Testis (tissue), 3 donors: ENCODE measurements around the gene TMEM50A. TPM values are rescaled to one million over a fixed set of nuclear protein-coding genes. Genes with fewer than 3 reads are reported as not detected.
"Not testable (repeated sequence)": the region's sequence is repeated elsewhere in the genome, so short reads cannot be mapped to it uniquely, and the experiment has no call there.

ENCODE experiments used
- DNase-seq: peaks from one replicate; pipeline ENCODE4 v3.0.0-alpha.2; 2019
- H3K27ac ChIP-seq, 2 donors: fragments of 200-600 bp; sonication (generic); one replicate each; pipeline ENCODE4 v1.5.1; 2019
- H3K27me3 ChIP-seq: fragments of 200-600 bp; sonication (generic); one replicate; pipeline ENCODE4 v1.5.1; 2019
- H3K36me3 ChIP-seq: fragments of 200-600 bp; sonication (generic); one replicate; pipeline ENCODE4 v1.5.1; 2017; ENCODE audit warnings: low read depth; ENCODE audit errors: missing control alignments
- H3K4me1 ChIP-seq: fragments of 200-600 bp; sonication (generic); one replicate; pipeline ENCODE4 v1.5.1; 2019
- H3K4me3 ChIP-seq, 2 donors: fragments of 200-600 bp; sonication (generic); one replicate each; pipeline ENCODE4 v1.5.1; 2017 to 2019
- H3K9me3 ChIP-seq: fragments of 200-600 bp; sonication (generic); one replicate; pipeline ENCODE4 v1.5.1; 2017
- CTCF ChIP-seq, 3 experiments: fragments of 450-650 bp in 2 of 3; fragments of 200-600 bp in 1 of 3; sonication (generic) in 1 of 3; IDR thresholded peaks; one replicate each; pipeline ENCODE4 v1.5.1; 2016 to 2019; ENCODE audit warnings: antibody characterized with exemption in 3 of 3, mild to moderate bottlenecking in 2 of 3, moderate library complexity in 1 of 3
- POLR2A ChIP-seq: fragments of 450-650 bp; IDR thresholded peaks from one replicate; pipeline ENCODE4 v1.6.1; 2017; ENCODE audit warnings: antibody characterized with exemption, mild to moderate bottlenecking, moderate library complexity
- WGBS, 2 donors: methylation state at CpG; one replicate each; pipeline ENCODE4 v1.1.5; 2018; 5-methylcytosine and 5-hydroxymethylcytosine counted together
- intact Hi-C: fragments of 100-400 bp; cut with DNase I; formaldehyde crosslinking; loops from one replicate; pipeline ENCODE4 v1.15.1; 2023; ENCODE audit warnings: low total_unique reads
- polyA plus RNA-seq: library from polyadenylated mRNA; stranded (reverse); fragments of 350-450 nt; fragmentation: Illumina TruSeq; extraction: RNeasy Lipid Tissue Mini Kit (QIAGEN cat#74804); gene quantifications from one replicate; pipeline ENCODE4 v1.2.3, GENCODE V29; 2014; ENCODE audit warnings: low read depth, low replicate concordance; ENCODE audit not compliant: insufficient read depth
- total RNA-seq, 2 donors: library from RNA; depleted of rRNA; stranded (reverse); fragments of >200 nt; gene quantifications; one replicate each; pipeline ENCODE4 v1.2.3, GENCODE V29; 2016

The TMEM50A gene
- total and polyA plus RNA-seq, 3 donors from 2014 or later: 52.6 to 58.0 (median 57.2) TPM

GRCh38 chr1:25337483-25338187 lies 499 bp upstream of the TMEM50A start:
- intact Hi-C loops, H3K36me3 ChIP-seq, H3K27me3 ChIP-seq, H3K4me1 ChIP-seq, H3K9me3 ChIP-seq, DNase-seq: not testable (repeated sequence)
- peak overlapping the region; percentile 93 to 98 for H3K4me3 ChIP-seq
- peak overlapping the region; percentile 92 to 98 for H3K27ac ChIP-seq
- 0% methylated on average over 21 of the region's 39 CpGs; no CpG with 5 or more reads in 1 of the 2 donors for WGBS, 2 donors

GRCh38 chr1:25338986-25339385 lies 852 bp downstream of the TMEM50A start:
- Histone ChIP-seq H3K9me3 (no peaks in the 10 kb centered on the region), H3K4me1 (peaks cover 10% of the 10 kb centered on the region), H3K27me3 (no peaks in the 10 kb centered on the region), H3K36me3 (no peaks in the 10 kb centered on the region), H3K27ac (peak overlapping the region; percentile 92 to 98), H3K4me3 (peak overlapping the region; percentile 93 to 98)
- DNase-seq: no peak
- WGBS, 2 donors: 0 to 1% methylated on average over 6 of the region's 6 CpGs
- TF ChIP-seq CTCF (IDR thresholded peaks at IDR 0.05) (no peak), POLR2A (no peak)
- intact Hi-C loops: no loop called here

- H3K9me3 ChIP-seq: no peaks in the 10 kb centered on the region
- peaks cover 10% of the 10 kb centered on the region for H3K4me1 ChIP-seq
- no peak for DNase-seq
- intact Hi-C loops: no loop called here
- no peak overlapping the region for H3K27ac ChIP-seq
- WGBS, 2 donors: 68 to 76% methylated on average over 6 of the region's 6 CpGs
- TF ChIP-seq POLR2A: no peak
- no peak for TF ChIP-seq CTCF (IDR thresholded peaks at IDR 0.05)
- no peak overlapping the region for H3K4me3 ChIP-seq
- H3K27me3 ChIP-seq: no peaks in the 10 kb centered on the region
- no peaks in the 10 kb centered on the region for H3K36me3 ChIP-seq
Measured at GRCh38 chr1:25341746-25342145, 3.6 kb downstream of the TMEM50A start.

- Histone ChIP-seq H3K36me3 (no peaks in the 10 kb centered on the region), H3K4me1 (peaks cover 10% of the 10 kb centered on the region), H3K27me3 (no peaks in the 10 kb centered on the region), H3K27ac (no peak overlapping the region), H3K9me3 (no peaks in the 10 kb centered on the region), H3K4me3 (no peak overlapping the region)
- intact Hi-C loops: no loop called here
- WGBS, 2 donors: 94 to 98% methylated on average over 1 of the region's 1 CpG
- no peak for TF ChIP-seq CTCF (IDR thresholded peaks at IDR 0.05)
- no peak for TF ChIP-seq POLR2A
- no peak for DNase-seq
Measured at GRCh38 chr1:25342846-25343245, 4.7 kb downstream of the TMEM50A start.

- TF ChIP-seq POLR2A: no peak
- Histone ChIP-seq H3K4me1 (peaks cover 10% of the 10 kb centered on the region), H3K9me3 (no peaks in the 10 kb centered on the region), H3K27me3 (no peaks in the 10 kb centered on the region), H3K36me3 (no peaks in the 10 kb centered on the region), H3K4me3 (no peak overlapping the region), H3K27ac (no peak overlapping the region)
- WGBS, 2 donors: 85 to 86% methylated on average over 4 of the region's 4 CpGs
- intact Hi-C loops: no loop called here
- DNase-seq: no peak
Measured at GRCh38 chr1:25343872-25344271, 5.7 kb downstream of the TMEM50A start.

GRCh38 chr1:25347556-25347955 lies 9.4 kb downstream of the TMEM50A start:
- Histone ChIP-seq H3K4me1 (no peaks in the 10 kb centered on the region), H3K27me3 (no peaks in the 10 kb centered on the region), H3K9me3 (no peaks in the 10 kb centered on the region), H3K4me3 (no peak overlapping the region), H3K27ac (no peak overlapping the region), H3K36me3 (no peaks in the 10 kb centered on the region)
- DNase-seq: no peak
- 86 to 88% methylated on average over 2 of the region's 2 CpGs for WGBS, 2 donors
- no peak for TF ChIP-seq CTCF (IDR thresholded peaks at IDR 0.05)
- intact Hi-C loops: no loop called here
